GM18498 (cell line): Measurements from ENCODE around the gene ZNF302.
"Not testable (repeated sequence)": the region's sequence is repeated elsewhere in the genome, so short reads cannot be mapped to it uniquely, and the experiment has no call there.

ENCODE experiments used
- ATAC-seq: cut with Tn5 transposase; IDR thresholded peaks from one replicate; pipeline ENCODE4 v1.9.1; 2021; ENCODE audit warnings: mild to moderate bottlenecking, moderate library complexity; ENCODE audit not compliant: unreplicated experiment

The ZNF302 gene

GRCh38 chr19:34671972-34672371 lies 5.5 kb upstream of the ZNF302 start:
- no peak for ATAC-seq

- no peak for ATAC-seq
Observed at GRCh38 chr19:34673590-34673989, 3.9 kb upstream of the ZNF302 start.

- no peak for ATAC-seq
Observed at GRCh38 chr19:34675250-34675649, 2.2 kb upstream of the ZNF302 start.

GRCh38 chr19:34675919-34676318 lies 1.6 kb upstream of the ZNF302 start:
- no peak for ATAC-seq

- peak; percentile 56 for ATAC-seq
Observed at GRCh38 chr19:34676697-34677385, 637 bp upstream of the ZNF302 start, which contains the start of gene SCGB2B2. TSS of gene SCGB2B2 (minus strand) at chr19:34677159. CDS start at chr19:34594563, 82,596 bp downstream.

- no peak for ATAC-seq
Observed at GRCh38 chr19:34678085-34678412, 571 bp downstream of the ZNF302 start.

GRCh38 chr19:34678421-34678820 lies 943 bp downstream of the ZNF302 start:
- no peak for ATAC-seq

- no peak for ATAC-seq
Observed at GRCh38 chr19:34681478-34681877, 4.0 kb downstream of the ZNF302 start.

- not testable (repeated sequence) for ATAC-seq
Observed at GRCh38 chr19:34685266-34685665, 7.8 kb downstream of the ZNF302 start.

- no peak for ATAC-seq
Observed at GRCh38 chr19:34686455-34686854, 9.0 kb downstream of the ZNF302 start.

GRCh38 chr19:34687348-34687747 lies 9.9 kb downstream of the ZNF302 start:
- no peak for ATAC-seq

- ATAC-seq, result no peak
Observed at GRCh38 chr19:34688592-34688991, 11.1 kb downstream of the ZNF302 start.

GRCh38 chr19:34690372-34690771 lies 12.9 kb downstream of the ZNF302 start:
- no peak for ATAC-seq

GRCh38 chr19:34692549-34692948 lies 15.1 kb downstream of the ZNF302 start:
- no peak for ATAC-seq

GRCh38 chr19:34707661-34708060 lies 30.2 kb downstream of the ZNF302 start:
- no peak for ATAC-seq

- no peak for ATAC-seq
Observed at GRCh38 chr19:34711890-34712289, 34.4 kb downstream of the ZNF302 start.

GRCh38 chr19:34712395-34713261 lies 35.1 kb downstream of the ZNF302 start:
- no peak for ATAC-seq

- no peak for ATAC-seq
Observed at GRCh38 chr19:34713262-34713637, 35.8 kb downstream of the ZNF302 start.

- ATAC-seq, result no peak
Observed at GRCh38 chr19:34715357-34715756, 37.9 kb downstream of the ZNF302 start.

GRCh38 chr19:34722353-34722752 lies 44.9 kb downstream of the ZNF302 start:
- ATAC-seq, result no peak

GRCh38 chr19:34725400-34725799 lies 47.9 kb downstream of the ZNF302 start:
- no peak for ATAC-seq
